SK-MEL-5 (cell line): ENCODE data around the gene CMIP. TPM values are rescaled to one million over a fixed set of nuclear protein-coding genes. Genes with fewer than 3 reads are reported as not detected.

Experiments
- DNase-seq: peaks from one replicate; pipeline ENCODE4 v3.0.0-alpha.2; 2016; ENCODE audit warnings: low read depth, low spot score
- in situ Hi-C: cut with HindIII; loops from 2 replicates; pipeline ENCODE4 v1.10.0; 2016; ENCODE audit warnings: low sequenced_read_pairs, high pct_unique_total_duplicates, low pct_unique_long_range_greater_than_20kb
- total RNA-seq: library from RNA; depleted of rRNA; stranded (reverse); fragments of >200 nt; shearing (Covaris generic); gene quantifications from 2 replicates; pipeline ENCODE4 v1.2.3, GENCODE V29; 2014

The CMIP gene
- total RNA-seq, 1 experiment from 2014 or later: 2.0 TPM

- DNase-seq: no peak
These were observed 83.0 kb downstream of the CMIP start for GRCh38 chr16:81527477-81528178.

GRCh38 chr16:81528256-81528655 is 83.6 kb downstream of the CMIP start:
- in situ Hi-C loops: no loop called here
- no peak for DNase-seq

More at GRCh38 chr16:81527477-81528178, 83.0 kb downstream of the CMIP start:
- in situ Hi-C loops: no loop called here

- DNase-seq: no peak
- in situ Hi-C loops: no loop called here
These were observed 85.7 kb downstream of the CMIP start for GRCh38 chr16:81530296-81530721.

- DNase-seq: no peak
- in situ Hi-C loops: no loop called here
These were observed 86.2 kb downstream of the CMIP start for GRCh38 chr16:81530814-81531213.

GRCh38 chr16:81531419-81531821 is 86.8 kb downstream of the CMIP start:
- in situ Hi-C loops: no loop called here
- DNase-seq: no peak

GRCh38 chr16:81532491-81533174 is 88.0 kb downstream of the CMIP start:
- in situ Hi-C loops: no loop called here
- DNase-seq: no peak

GRCh38 chr16:81533175-81533507 is 88.5 kb downstream of the CMIP start:
- in situ Hi-C loops: no loop called here

GRCh38 chr16:81535679-81536360 is 91.2 kb downstream of the CMIP start:
- in situ Hi-C loops: no loop called here
- no peak for DNase-seq

More at GRCh38 chr16:81533175-81533507, 88.5 kb downstream of the CMIP start:
- no peak for DNase-seq

GRCh38 chr16:81536648-81537047 is 92.0 kb downstream of the CMIP start:
- no peak for DNase-seq
- in situ Hi-C loops: no loop called here

- in situ Hi-C loops: no loop called here
- no peak for DNase-seq
These were observed 93.3 kb downstream of the CMIP start for GRCh38 chr16:81537721-81538561.

- in situ Hi-C loops: no loop called here
- no peak for DNase-seq
These were observed 94.6 kb downstream of the CMIP start for GRCh38 chr16:81539009-81539758.

GRCh38 chr16:81539759-81540472 is 95.3 kb downstream of the CMIP start:
- no peak for DNase-seq
- in situ Hi-C loops: no loop called here

- in situ Hi-C loops: no loop called here
- no peak for DNase-seq
These were observed 96.7 kb downstream of the CMIP start for GRCh38 chr16:81541314-81541713.

- in situ Hi-C loops: no loop called here
- DNase-seq: no peak
These were observed 98.3 kb downstream of the CMIP start for GRCh38 chr16:81542609-81543570.

- in situ Hi-C loops: no loop called here
- no peak for DNase-seq
These were observed 99.0 kb downstream of the CMIP start for GRCh38 chr16:81543571-81543970.

GRCh38 chr16:81544261-81544660 is 99.7 kb downstream of the CMIP start:
- in situ Hi-C loops: no loop called here
- no peak for DNase-seq
